B cell (primary cell): ENCODE measurements around the gene LHPP. TPM values are rescaled to one million over a fixed set of nuclear protein-coding genes. Genes with fewer than 3 reads are reported as not detected.
A peak's percentile ranks its signal among the peaks of the same experiment; 100 is the strongest.

Experiments
- ATAC-seq: fragments of 200-7000 bp; cut with Tn5 transposase; one replicate; pipeline ENCODE4 v1.10.0; 2021; ENCODE audit warnings: low read depth, mild to moderate bottlenecking, moderate number of reproducible peaks, moderate library complexity
- CTCF ChIA-PET: fragments of 350-600 bp; sonication (Branson Sonifier 250); formaldehyde crosslinking; loops from one replicate; lab custom pipeline; 2021; ENCODE audit warnings: antibody characterized with exemption, inconsistent platforms; lab: Charles Lee
- POLR2A ChIA-PET: fragments of 350-600 bp; sonication (Branson Sonifier 250); formaldehyde crosslinking; loops from one replicate; lab custom pipeline; 2021; ENCODE audit warnings: antibody characterized with exemption; lab: Charles Lee
- DNase-seq: peaks from one replicate; pipeline ENCODE4 v3.0.0; 2013
- H2AFZ ChIP-seq: 2 replicates; pipeline ENCODE4 v1.6.1; 2012; ENCODE audit warnings: mild to moderate bottlenecking, low read depth, low read length; ENCODE audit not compliant: insufficient read depth, poor library complexity, severe bottlenecking
- H3K27ac ChIP-seq, 2 donors: 1 replicate in 1 of 2; 2 replicates in 1 of 2; pipeline ENCODE4 v1.5.1; 2012 to 2013; ENCODE audit warnings: low read length in 2 of 2, mild to moderate bottlenecking in 2 of 2, moderate library complexity in 1 of 2
- H3K27me3 ChIP-seq, 4 experiments: fragments of 200-600 bp in 1 of 4; sonication (generic) in 1 of 4; replicated peaks in 1 of 4; 1 replicate in 2 of 4; 2 replicates in 2 of 4; pipeline versions ENCODE4 v1.6.1 to v1.7.0; 2013 to 2016; ENCODE audit warnings: low read length in 3 of 4, mild to moderate bottlenecking in 2 of 4, mixed read lengths in 1 of 4, moderate library complexity in 1 of 4; ENCODE audit not compliant: insufficient read depth in 4 of 4, control insufficient read depth in 3 of 4; ENCODE audit errors: control extremely low read depth in 1 of 4
- H3K36me3 ChIP-seq, 2 experiments: replicated peaks in 1 of 2; 1 replicate in 1 of 2; 2 replicates in 1 of 2; pipeline versions ENCODE4 v1.6.1 to v1.7.1; 2013; ENCODE audit warnings: low read length in 1 of 2; ENCODE audit not compliant: insufficient read depth in 2 of 2, control insufficient read depth in 1 of 2; ENCODE audit errors: control extremely low read depth in 1 of 2, extremely low read depth in 1 of 2
- H3K4me1 ChIP-seq, 2 donors: fragments of 200-600 bp in 1 of 2; sonication (generic) in 1 of 2; 1 replicate in 1 of 2; 2 replicates in 1 of 2; pipeline versions ENCODE4 v1.5.1 to v1.6.1; 2013 to 2017; ENCODE audit warnings: low read length in 2 of 2; ENCODE audit not compliant: control insufficient read depth in 2 of 2, insufficient read depth in 2 of 2
- H3K4me2 ChIP-seq: replicated peaks from 2 replicates; pipeline ENCODE3; 2012; ENCODE audit warnings: mild to moderate bottlenecking, low read depth, low read length; ENCODE audit not compliant: poor library complexity, severe bottlenecking
- H3K4me3 ChIP-seq, 5 experiments: fragments of 200-600 bp in 1 of 5; sonication (generic) in 1 of 5; 1 replicate in 3 of 5; 2 replicates in 2 of 5; pipeline versions ENCODE4 v1.5.1 to v1.7.0; 2011 to 2016; ENCODE audit warnings: low read length in 4 of 5, mild to moderate bottlenecking in 4 of 5, low read depth in 2 of 5, control low read depth in 1 of 5, moderate library complexity in 1 of 5; ENCODE audit not compliant: insufficient read depth in 1 of 5; ENCODE audit errors: control extremely low read depth in 1 of 5, extremely low read depth in 1 of 5
- H3K79me2 ChIP-seq: fragments of 200-600 bp; sonication (generic); one replicate; pipeline ENCODE4 v1.6.0; 2016; ENCODE audit warnings: low read length; ENCODE audit not compliant: control insufficient read depth, insufficient read depth
- H3K9ac ChIP-seq: fragments of 200-600 bp; sonication (generic); 2 replicates; pipeline ENCODE4 v1.6.1; 2017; ENCODE audit warnings: mild to moderate bottlenecking, low read length, moderate library complexity
- H3K9me3 ChIP-seq, 3 donors: one replicate each; pipeline versions ENCODE4 v1.6.1 to v1.7.1; 2013; ENCODE audit warnings: low read length in 2 of 3; ENCODE audit not compliant: control insufficient read depth in 2 of 3, insufficient read depth in 1 of 3; ENCODE audit errors: control extremely low read depth in 1 of 3
- H4K20me1 ChIP-seq: 2 replicates; pipeline ENCODE4 v1.6.0; 2012; ENCODE audit warnings: mild to moderate bottlenecking, low read length; ENCODE audit not compliant: insufficient read depth, control insufficient read depth, poor library complexity, severe bottlenecking
- H3K27ac Mint-ChIP-seq: one replicate; pipeline ENCODE4 v1.8.0; 2021; ENCODE audit warnings: mixed read lengths
- H3K27me3 Mint-ChIP-seq: one replicate; pipeline ENCODE4 v1.8.0; 2021; ENCODE audit warnings: mixed read lengths
- H3K4me1 Mint-ChIP-seq: one replicate; pipeline ENCODE4 v1.8.0; 2021; ENCODE audit warnings: mixed read lengths
- H3K4me3 Mint-ChIP-seq: one replicate; pipeline ENCODE4 v1.8.0; 2021; ENCODE audit warnings: mixed read lengths
- H3K9me3 Mint-ChIP-seq: one replicate; pipeline ENCODE4 v1.8.0; 2022; ENCODE audit warnings: mixed read lengths; ENCODE audit not compliant: insufficient read depth
- EZH2 ChIP-seq: IDR thresholded peaks from 2 replicates; pipeline ENCODE4 v1.6.1; 2012; ENCODE audit warnings: borderline replicate concordance, low read depth, mild to moderate bottlenecking, moderate library complexity, low read length; ENCODE audit not compliant: insufficient read depth, poor library complexity, severe bottlenecking
- WGBS: methylation state at CpG from one replicate; pipeline ENCODE4 v1.1.5; 2013; ENCODE audit warnings: missing lambda C conversion rate; ENCODE audit not compliant: insufficient coverage; 5-methylcytosine and 5-hydroxymethylcytosine counted together
- intact Hi-C: fragments of 100-400 bp; cut with micrococcal nuclease; formaldehyde crosslinking; loops from one replicate; pipeline ENCODE4 v1.10.0; 2022
- polyA plus RNA-seq: library from polyadenylated mRNA; depleted of rRNA; stranded (reverse); fragments of >200 nt; gene quantifications from 2 replicates; pipeline ENCODE4 v1.2.3, GENCODE V29; 2012
- total RNA-seq, 2 donors: library from RNA; stranded (reverse); fragments of 120-200 nt in 1 of 2; gene quantifications; 1 replicate in 1 of 2; 2 replicates in 1 of 2; pipeline versions ENCODE4 v1.2.3 to v1.2.4, GENCODE V29; 2013 to 2022
- TF ChIP-seq, protein P1 (sequence below): fragments of 200-600 bp; IDR thresholded peaks from one replicate; pipeline ENCODE4 v1.8.0; 2022; ENCODE audit warnings: antibody characterized with exemption, mild to moderate bottlenecking

LHPP gene
- total and polyA plus RNA-seq, 2 donors (not counting 1 experiment from before 2014, with no cell fraction given), result 60.2 to 83.5 TPM

DNA sequence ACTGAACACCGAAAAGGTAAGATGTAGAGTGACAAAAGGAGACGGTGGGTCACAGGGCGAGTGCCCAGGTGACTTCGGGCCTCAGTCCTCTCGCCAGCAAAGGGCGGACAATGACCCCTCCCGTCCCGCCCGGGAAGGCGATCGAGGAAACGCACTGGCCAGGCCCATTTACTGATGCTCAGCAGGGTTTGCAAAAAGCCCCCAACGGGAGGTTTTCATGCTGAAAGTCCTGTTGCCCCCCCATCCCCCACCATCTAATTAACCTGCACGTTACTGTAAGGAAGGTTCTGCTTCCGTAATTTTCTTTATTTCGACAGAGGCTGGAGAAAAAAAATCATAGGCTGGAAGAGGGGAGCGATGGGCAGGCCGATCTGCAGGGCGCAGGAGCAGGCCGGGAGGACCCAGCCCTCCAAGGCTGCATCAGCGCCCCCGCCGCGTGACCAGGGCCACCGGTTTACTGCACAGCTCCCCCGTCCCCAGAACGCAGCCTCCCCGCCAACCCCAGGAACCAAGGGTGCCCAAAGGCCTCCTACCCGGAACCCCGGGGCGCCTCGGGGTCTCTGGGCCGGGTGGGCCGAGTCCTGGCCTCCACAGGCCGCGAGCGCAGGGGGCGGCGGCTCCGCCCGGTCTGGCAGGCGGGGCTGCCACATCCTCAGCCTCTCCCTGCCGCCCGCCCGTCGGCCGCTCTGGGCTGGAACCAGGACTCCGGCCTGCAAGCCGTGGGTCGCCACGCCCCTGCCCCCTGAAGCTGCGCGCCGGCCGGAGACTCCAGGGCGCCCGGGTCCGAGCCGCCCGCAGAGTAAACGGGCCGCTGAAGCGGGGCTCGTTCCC is 43.5 kb upstream of the LHPP start:
- no peaks in the 10 kb centered on the region for H3K9me3 ChIP-seq
- intact Hi-C loops, result loop anchor here (1.0 to 10.0 kb wide), 6 partner anchors 15 to 499 kb away; partner anchors contain the start of genes ABRAXAS2 and FAM53B
- Mint-ChIP-seq H3K9me3 (no peaks in the 10 kb centered on the region), H3K27ac (no peak overlapping the region), H3K4me3 (peak overlapping the region; percentile 85), H3K27me3 (peaks cover 14% of the 10 kb centered on the region), H3K4me1 (peaks cover 16% of the 10 kb centered on the region)
- DNase-seq, result peak; percentile 69
- POLR2A ChIA-PET, result interaction anchor here (1.0 kb wide), 2 partner anchors 14 to 43 kb away, joined by 3 read pairs; partner anchors contain the start of gene LHPP
- ATAC-seq, result peak; percentile 20
- peaks cover 10 to 13% of the 10 kb centered on the region in 2 donors for H3K4me1 ChIP-seq
- peaks cover 20% of the 10 kb centered on the region for H3K79me2 ChIP-seq
- peak overlapping the region; percentile 26 to 83 (median 64) for H3K4me3 ChIP-seq
- peak overlapping the region; percentile 70 for H3K9ac ChIP-seq
- H3K36me3 ChIP-seq, result no peaks in the 10 kb centered on the region
- peak overlapping the region in 1 of 2 donors; percentile 80 for H3K27ac ChIP-seq
- H4K20me1 ChIP-seq, result no peaks in the 10 kb centered on the region
- H2AFZ ChIP-seq, result peak overlapping the region; percentile 87
- H3K27me3 ChIP-seq, result peaks cover 0 to 22% (median 5%) of the 10 kb centered on the region in 4 experiments
- CTCF ChIA-PET, result interaction anchor here (0.6 to 3.0 kb wide), 8 partner anchors 10 to 550 kb away, joined by 3 to 8 read pairs (median 4); partner anchors contain the start of gene LHPP
- WGBS, result 7% methylated on average over 56 of the region's 64 CpGs
- TF ChIP-seq EZH2, result no peak
- TF ChIP-seq, protein P1, sequence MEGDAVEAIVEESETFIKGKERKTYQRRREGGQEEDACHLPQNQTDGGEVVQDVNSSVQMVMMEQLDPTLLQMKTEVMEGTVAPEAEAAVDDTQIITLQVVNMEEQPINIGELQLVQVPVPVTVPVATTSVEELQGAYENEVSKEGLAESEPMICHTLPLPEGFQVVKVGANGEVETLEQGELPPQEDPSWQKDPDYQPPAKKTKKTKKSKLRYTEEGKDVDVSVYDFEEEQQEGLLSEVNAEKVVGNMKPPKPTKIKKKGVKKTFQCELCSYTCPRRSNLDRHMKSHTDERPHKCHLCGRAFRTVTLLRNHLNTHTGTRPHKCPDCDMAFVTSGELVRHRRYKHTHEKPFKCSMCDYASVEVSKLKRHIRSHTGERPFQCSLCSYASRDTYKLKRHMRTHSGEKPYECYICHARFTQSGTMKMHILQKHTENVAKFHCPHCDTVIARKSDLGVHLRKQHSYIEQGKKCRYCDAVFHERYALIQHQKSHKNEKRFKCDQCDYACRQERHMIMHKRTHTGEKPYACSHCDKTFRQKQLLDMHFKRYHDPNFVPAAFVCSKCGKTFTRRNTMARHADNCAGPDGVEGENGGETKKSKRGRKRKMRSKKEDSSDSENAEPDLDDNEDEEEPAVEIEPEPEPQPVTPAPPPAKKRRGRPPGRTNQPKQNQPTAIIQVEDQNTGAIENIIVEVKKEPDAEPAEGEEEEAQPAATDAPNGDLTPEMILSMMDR, result no peak
- H3K4me2 ChIP-seq, result peak overlapping the region; percentile 90
